RPMI8226 (cell line): Measurements from ENCODE around the gene ZNF30.
"Not testable (repeated sequence)": the region's sequence is repeated elsewhere in the genome, so short reads cannot be mapped to it uniquely, and the experiment has no call there.

Source experiments
- DNase-seq: peaks from one replicate; pipeline ENCODE4 v3.0.0-alpha.2; 2015

The ZNF30 gene

GRCh38 chr19:34926685-34927375 is at the start of gene ZNF30:
Gene ZNF30 (plus strand): TSS chr19:34926903. CDS start chr19:34929948, 3,045 bp downstream.
- peak; percentile 72 for DNase-seq

- no peak for DNase-seq
These were observed 47.1 kb upstream of the ZNF30 start for GRCh38 chr19:34879563-34879962.

GRCh38 chr19:34880034-34880433 is 46.7 kb upstream of the ZNF30 start:
- no peak for DNase-seq

- DNase-seq, result no peak
These were observed 44.7 kb upstream of the ZNF30 start for GRCh38 chr19:34881982-34882381.

GRCh38 chr19:34888091-34888490 is 38.6 kb upstream of the ZNF30 start:
- DNase-seq, result no peak

- no peak for DNase-seq
These were observed 26.5 kb upstream of the ZNF30 start for GRCh38 chr19:34900245-34900644.

- no peak for DNase-seq
These were observed 21.8 kb upstream of the ZNF30 start for GRCh38 chr19:34904664-34905527.

- no peak for DNase-seq
These were observed 15.9 kb upstream of the ZNF30 start for GRCh38 chr19:34910770-34911169.

GRCh38 chr19:34917144-34917543 is 9.6 kb upstream of the ZNF30 start:
- not testable (repeated sequence) for DNase-seq

GRCh38 chr19:34918190-34918589 is 8.5 kb upstream of the ZNF30 start:
- no peak for DNase-seq

- not testable (repeated sequence) for DNase-seq
These were observed 6.5 kb upstream of the ZNF30 start for GRCh38 chr19:34920090-34920786.

GRCh38 chr19:34925278-34925855 is 1.3 kb upstream of the ZNF30 start:
- DNase-seq, result no peak

- no peak for DNase-seq
These were observed 380 bp upstream of the ZNF30 start for GRCh38 chr19:34926361-34926684.

GRCh38 chr19:34932494-34932893 is 5.8 kb downstream of the ZNF30 start:
- DNase-seq, result no peak

GRCh38 chr19:34936184-34936583 is 9.5 kb downstream of the ZNF30 start:
- DNase-seq, result no peak

GRCh38 chr19:34938886-34939285 is 12.2 kb downstream of the ZNF30 start:
- DNase-seq, result no peak

GRCh38 chr19:34943861-34944573 is 17.3 kb downstream of the ZNF30 start:
- DNase-seq, result no peak

GRCh38 chr19:34953092-34953491 is 26.4 kb downstream of the ZNF30 start:
- no peak for DNase-seq

GRCh38 chr19:34957830-34958751 is 31.4 kb downstream of the ZNF30 start:
- DNase-seq, result no peak

GRCh38 chr19:34959021-34959420 is 32.3 kb downstream of the ZNF30 start:
- DNase-seq, result no peak

GRCh38 chr19:34960103-34960805 is 33.6 kb downstream of the ZNF30 start:
- DNase-seq, result no peak
